Measurements from ENCODE around the gene CHST12.
"Not testable (repeated sequence)": the region's sequence is repeated elsewhere in the genome, so short reads cannot be mapped to it uniquely, and the experiment has no call there.

CHST12 gene

DNA sequence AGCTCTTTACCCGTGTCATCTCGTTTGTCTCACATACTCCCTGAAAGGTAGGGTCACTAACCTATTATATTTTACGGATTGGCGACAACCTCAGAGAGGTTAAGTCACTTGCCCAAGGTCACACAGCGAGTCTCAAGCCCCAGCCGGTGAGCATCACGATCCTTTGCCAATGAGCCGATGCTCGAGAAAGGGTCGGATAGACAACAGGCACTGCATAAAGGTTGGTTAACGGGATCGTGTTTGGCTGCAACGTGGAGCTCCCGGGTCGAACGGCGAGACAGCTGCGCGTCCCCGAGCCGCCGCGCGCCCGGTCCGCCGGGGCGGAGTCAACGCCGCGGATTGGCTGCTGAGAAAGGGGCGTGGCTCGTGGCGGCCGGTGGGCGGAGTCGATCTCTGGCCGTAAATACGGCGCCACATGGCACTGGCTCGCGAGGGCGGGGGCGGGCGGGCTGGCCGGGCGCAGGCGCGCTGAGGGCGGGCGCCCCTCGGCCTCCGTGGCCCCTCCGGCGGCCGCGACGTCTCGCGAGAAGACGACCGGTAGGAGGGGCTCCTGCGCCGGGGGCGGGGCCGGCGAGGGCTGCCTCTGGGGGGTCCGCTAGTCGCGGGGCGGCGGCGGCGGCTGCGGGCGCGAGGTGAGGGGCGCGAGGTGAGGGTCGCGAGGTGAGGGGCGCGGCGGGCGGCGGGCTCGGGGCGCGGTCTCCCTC lies at the start of gene CHST12:
CHST12 (plus strand) TSS at position 598 of the 704 bp plus-strand sequence. CDS start 29,029 bp downstream, outside the sequence.
- peak; percentile 90 for DNase-seq (ENCODE audit: low read depth)

GRCh38 chr7:2353936-2354185 lies 49.5 kb upstream of the CHST12 start:
- peak; percentile 86 for DNase-seq (ENCODE audit: low read depth)

- peak; percentile 81 for DNase-seq (ENCODE audit: low read depth)
Measured at GRCh38 chr7:2354186-2354938, 49.0 kb upstream of the CHST12 start, which contains the start of gene EIF3B. EIF3B (plus strand) TSS chr7:2354827; CDS start chr7:2354922, 95 bp downstream.

DNA sequence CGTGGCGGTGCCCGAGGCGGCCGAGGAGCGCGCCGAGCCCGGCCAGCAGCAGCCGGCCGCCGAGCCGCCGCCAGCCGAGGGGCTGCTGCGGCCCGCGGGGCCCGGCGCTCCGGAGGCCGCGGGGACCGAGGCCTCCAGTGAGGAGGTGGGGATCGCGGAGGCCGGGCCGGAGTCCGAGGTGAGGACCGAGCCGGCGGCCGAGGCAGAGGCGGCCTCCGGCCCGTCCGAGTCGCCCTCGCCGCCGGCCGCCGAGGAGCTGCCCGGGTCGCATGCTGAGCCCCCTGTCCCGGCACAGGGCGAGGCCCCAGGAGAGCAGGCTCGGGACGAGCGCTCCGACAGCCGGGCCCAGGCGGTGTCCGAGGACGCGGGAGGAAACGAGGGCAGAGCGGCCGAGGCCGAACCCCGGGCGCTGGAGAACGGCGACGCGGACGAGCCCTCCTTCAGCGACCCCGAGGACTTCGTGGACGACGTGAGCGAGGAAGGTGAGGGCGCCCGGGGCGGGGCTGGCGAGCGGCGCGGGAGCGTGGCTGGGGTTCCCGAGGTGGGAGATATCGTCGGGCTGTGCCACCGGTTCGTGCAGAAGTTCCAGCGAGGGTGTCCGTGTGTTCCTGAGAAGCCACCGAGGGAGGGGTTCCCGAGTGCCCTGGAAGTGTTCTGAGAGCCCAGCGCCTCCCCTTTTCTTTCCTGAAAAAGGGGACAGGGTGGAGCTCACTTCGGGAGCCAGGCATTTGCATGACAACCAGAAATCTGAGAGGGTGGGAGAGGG lies 48.3 kb upstream of the CHST12 start:
- DNase-seq (ENCODE audit: low read depth): no peak

- DNase-seq (ENCODE audit: low read depth): no peak
Measured at GRCh38 chr7:2355705-2356008, 47.8 kb upstream of the CHST12 start.

DNA sequence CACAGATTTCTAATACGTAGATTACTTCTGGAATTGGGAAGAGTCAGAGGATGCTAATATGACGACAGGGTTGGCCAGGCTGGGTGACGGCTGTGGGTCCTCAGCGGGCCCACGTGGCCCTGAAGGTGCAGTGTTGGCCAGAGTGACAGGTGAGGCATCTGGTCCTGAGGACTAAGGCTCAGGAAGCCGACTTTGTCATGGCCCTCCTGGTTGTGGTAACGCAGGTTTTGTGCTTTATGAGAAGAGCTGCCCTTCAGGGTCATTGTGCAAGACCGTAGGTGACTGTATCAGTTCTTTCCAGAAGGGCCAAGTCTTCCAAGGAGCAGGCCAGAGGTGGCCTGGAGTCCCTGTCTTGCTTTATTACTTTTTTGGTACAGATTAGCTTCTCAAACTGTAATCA lies 46.2 kb upstream of the CHST12 start:
- DNase-seq (ENCODE audit: low read depth): no peak

- DNase-seq (ENCODE audit: low read depth): no peak
Measured at GRCh38 chr7:2357571-2357970, 45.8 kb upstream of the CHST12 start.

DNA sequence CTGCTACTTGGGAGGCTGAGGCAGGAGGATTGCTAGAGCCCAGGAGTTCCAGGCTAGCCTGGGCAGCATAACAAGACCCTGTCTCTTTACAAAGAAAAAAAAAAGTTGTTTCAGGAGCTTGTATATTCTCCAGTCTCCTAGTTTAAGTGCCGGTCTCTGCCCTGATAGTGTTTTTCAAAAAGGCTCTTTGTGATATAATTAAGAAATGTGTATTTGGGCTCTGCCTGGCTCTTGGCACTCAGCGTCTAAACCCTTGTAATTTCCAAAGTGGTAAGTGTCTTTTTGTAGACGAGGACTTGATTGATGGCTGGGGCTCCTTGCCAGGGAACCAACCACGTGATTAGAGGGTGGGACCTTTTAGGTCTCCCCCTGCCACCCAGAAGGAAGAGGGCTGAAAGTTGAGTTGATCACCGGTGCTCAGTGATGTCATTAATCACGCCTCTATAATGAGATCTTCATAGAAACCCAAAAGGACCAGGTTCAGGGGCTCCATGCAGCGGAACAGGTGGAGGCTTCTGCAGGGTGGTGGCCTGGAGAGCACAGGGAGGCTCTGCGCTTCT lies 44.4 kb upstream of the CHST12 start:
- DNase-seq (ENCODE audit: low read depth): no peak

DNA sequence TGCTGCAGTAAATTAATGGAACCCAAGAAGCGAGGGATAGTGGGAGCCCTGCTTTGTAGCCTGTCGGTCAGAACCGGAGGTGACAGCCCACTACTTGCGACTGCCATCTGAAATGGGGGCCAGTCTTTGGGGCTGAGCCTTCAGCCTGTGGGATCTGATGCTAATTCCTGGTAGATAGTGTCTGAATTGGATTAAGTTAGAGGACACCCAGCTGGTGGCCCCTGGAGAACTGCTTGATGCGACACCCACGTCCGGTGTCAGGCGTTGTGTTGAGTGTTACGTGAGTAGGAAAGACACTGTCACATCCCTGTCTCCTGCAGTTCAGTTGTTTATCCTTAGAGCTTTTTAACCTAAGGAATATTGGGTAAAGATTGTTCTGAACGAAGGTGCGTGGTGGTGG lies 43.8 kb upstream of the CHST12 start:
- DNase-seq (ENCODE audit: low read depth): no peak

DNA sequence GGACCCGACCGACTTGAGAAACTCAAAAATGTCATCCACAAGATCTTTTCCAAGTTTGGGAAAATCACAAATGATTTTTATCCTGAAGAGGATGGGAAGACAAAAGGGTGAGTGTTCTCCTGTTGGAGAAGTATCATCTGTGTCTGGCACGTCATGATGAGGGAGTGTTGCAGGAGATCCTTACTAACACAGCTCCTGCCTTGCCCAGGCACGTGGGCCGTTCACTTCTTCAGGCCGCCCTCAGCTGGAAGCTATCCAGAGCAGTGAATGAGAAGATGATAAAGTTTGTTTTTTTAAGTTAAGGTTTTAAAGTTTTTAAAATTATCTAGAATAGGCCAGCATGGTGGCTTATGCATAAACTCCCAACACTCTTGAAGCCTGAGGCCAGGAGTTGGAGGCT lies 42.6 kb upstream of the CHST12 start:
- no peak for DNase-seq (ENCODE audit: low read depth)

- no peak for DNase-seq (ENCODE audit: low read depth)
Measured at GRCh38 chr7:2362385-2363088, 40.9 kb upstream of the CHST12 start.

GRCh38 chr7:2369139-2369538 lies 34.3 kb upstream of the CHST12 start:
- DNase-seq (ENCODE audit: low read depth): no peak

- DNase-seq (ENCODE audit: low read depth): no peak
Measured at GRCh38 chr7:2371329-2371728, 32.1 kb upstream of the CHST12 start.

GRCh38 chr7:2372724-2373123 lies 30.7 kb upstream of the CHST12 start:
- DNase-seq (ENCODE audit: low read depth): no peak

- no peak for DNase-seq (ENCODE audit: low read depth)
Measured at GRCh38 chr7:2373124-2373556, 30.3 kb upstream of the CHST12 start.

DNA sequence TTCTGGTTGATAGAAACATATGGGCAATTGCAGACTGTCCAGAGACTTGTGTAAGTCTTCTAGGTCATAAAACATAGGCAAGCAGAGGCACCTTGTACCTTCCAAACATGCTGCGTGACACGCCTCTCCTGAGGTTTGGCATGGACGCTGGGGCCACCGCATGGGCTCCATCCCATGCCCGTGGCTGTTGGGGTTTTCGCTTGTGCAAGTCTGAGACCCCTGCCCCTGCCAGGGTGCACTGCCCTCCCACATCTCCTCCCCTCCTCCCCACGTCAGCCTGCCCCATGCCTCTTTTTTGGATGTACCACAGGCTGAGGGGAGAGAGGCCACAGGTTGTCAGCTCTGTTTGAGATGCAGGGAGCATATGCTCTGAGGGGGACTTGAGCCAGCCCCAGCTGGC lies 29.8 kb upstream of the CHST12 start:
- DNase-seq (ENCODE audit: low read depth): no peak

GRCh38 chr7:2374401-2374800 lies 29.0 kb upstream of the CHST12 start:
- no peak for DNase-seq (ENCODE audit: low read depth)

GRCh38 chr7:2374830-2375728 lies 28.3 kb upstream of the CHST12 start:
- DNase-seq (ENCODE audit: low read depth): no peak

DNA sequence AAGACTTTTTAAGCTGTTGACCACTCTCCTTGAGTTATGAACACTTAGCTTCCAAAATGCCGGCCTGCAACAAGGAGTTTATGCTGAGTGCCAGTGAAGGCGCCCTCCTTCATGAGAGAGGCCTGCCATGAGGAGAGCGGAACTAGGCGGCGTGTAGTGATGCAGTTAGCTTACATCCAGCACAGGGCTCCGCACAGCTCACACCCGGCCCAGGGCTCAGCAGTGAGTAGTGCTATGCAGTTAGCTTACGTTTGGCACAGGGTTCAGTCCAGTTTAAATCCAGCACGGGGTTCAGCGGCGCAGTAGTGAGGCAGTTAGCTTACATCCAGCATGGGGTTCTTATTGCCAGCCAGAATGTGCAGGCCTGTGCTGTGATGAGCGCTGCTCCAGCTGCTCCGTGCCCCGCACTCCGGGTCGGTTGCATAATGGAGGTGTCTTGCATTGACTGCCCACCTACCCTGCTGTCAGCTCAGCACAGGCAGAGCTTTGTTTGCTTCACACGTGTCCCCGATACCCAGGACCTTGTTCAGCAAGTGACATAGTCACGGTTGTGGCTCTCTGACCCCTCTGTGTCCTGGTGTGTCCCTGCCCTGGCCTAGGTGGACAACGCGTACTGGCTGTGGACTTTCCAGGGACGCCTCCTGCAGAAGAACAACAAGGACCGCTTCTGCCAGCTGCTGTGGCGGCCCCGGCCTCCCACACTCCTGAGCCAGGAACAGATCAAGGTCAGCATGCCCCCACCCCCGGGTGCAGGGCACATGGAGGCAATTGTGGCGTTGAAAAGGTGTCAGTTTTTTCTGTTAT lies 26.9 kb upstream of the CHST12 start:
- DNase-seq (ENCODE audit: low read depth): no peak

GRCh38 chr7:2377492-2377891 lies 25.9 kb upstream of the CHST12 start:
- not testable (repeated sequence) for DNase-seq (ENCODE audit: low read depth)

Measured in activated T-cell treated with anti-CD3 and anti-CD28 coated beads for 24 hours (primary cell).